HG02678 (cell line): Measurements from ENCODE around the gene SUSD6.
"Not testable (repeated sequence)": the region's sequence is repeated elsewhere in the genome, so short reads cannot be mapped to it uniquely, and the experiment has no call there.

Source experiments
- ATAC-seq: cut with Tn5 transposase; IDR thresholded peaks from one replicate; pipeline ENCODE4 v1.9.1; 2021; ENCODE audit warnings: mild to moderate bottlenecking, moderate library complexity; ENCODE audit not compliant: unreplicated experiment

Gene SUSD6

DNA sequence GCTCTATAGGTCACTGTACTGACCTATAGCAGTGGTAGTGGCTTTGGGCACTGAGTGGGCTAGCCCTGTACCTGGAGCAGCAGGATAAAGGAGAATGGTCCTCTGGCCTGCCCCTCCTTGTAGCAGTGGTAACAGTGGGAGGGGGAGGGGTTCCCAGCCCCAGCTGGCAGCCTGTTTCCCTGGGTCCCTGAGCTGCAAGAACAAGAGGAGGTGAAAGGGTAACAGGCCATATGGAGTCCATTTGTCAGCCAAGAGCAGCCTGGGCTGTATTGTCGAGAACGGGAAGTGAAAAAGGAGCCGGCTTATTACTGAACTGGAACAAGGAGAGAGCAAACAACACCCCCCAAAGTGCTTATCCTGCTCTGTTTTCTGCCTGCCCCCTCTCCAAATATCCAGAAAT, 81.7 kb downstream of the SUSD6 start:
- peak; percentile 60 for ATAC-seq

DNA sequence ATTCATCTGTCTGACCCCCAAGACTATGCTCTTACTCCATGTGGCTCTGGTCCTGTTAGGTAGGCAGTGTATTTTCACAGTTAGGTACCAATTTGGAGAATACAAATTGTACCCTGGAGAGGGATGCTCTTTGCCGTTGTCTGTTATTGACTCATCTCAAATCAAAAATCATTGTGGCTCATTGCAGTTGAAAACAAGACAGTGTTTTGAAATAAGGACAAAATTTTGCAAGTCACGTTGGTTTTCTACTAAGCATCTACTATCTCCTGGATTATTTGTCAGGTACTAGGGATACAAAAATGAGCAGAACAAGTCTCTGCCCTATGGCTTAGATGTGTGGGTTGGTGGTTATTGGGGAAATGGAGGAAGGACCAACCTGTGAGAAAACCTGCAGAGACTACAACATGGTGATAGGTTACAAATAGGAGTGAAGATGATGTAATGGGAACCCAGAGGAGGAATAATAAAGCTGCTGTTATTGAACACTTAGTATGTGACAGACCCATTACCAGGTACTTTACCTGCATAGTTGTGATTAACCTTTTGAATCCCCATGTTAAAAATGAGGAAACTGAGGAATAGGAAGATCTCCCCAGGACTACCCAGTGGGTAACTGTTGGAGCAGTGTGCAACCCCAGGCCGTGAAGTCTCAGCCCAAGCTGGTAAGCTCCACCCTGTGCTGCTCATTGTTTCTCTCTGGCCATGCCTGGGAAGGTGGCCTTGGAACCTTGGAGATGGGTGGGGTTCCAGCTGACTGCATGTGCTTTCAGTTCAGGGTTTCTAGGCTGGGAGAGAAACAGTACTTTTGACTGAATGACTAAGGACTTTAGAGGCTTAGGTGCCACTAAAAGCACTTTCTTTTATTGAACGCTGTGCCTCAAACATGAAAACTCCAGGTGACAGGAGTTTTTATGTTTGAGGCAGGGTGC, 82.7 kb downstream of the SUSD6 start:
- no peak for ATAC-seq

DNA sequence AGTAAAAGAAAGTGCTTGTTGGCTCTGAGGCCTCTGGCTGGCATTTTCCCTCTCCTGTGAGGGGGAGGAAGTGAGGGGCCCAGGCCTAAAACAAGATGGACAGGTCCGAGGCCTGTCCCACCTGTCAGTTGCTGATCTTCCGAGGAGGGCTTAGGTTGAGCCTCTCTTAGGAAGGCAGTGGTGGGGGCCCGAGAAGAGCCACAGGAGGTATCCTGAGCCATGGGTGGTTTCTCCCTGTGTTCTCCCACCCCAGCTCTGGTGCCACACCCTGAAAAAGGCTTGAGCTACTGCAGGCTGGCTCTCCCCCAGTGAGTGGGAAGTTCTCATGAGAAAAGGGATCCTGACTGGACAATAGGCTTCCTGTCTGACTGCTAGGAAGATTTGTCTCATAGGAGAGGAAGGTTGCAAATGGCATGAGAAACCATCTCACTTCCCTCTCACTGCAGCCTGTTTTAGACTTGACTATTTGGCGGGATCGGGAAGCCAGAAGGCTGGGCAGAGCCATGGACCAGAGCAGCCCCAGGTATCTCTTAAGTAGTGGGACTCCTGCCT, 83.4 kb downstream of the SUSD6 start:
- ATAC-seq = no peak

DNA sequence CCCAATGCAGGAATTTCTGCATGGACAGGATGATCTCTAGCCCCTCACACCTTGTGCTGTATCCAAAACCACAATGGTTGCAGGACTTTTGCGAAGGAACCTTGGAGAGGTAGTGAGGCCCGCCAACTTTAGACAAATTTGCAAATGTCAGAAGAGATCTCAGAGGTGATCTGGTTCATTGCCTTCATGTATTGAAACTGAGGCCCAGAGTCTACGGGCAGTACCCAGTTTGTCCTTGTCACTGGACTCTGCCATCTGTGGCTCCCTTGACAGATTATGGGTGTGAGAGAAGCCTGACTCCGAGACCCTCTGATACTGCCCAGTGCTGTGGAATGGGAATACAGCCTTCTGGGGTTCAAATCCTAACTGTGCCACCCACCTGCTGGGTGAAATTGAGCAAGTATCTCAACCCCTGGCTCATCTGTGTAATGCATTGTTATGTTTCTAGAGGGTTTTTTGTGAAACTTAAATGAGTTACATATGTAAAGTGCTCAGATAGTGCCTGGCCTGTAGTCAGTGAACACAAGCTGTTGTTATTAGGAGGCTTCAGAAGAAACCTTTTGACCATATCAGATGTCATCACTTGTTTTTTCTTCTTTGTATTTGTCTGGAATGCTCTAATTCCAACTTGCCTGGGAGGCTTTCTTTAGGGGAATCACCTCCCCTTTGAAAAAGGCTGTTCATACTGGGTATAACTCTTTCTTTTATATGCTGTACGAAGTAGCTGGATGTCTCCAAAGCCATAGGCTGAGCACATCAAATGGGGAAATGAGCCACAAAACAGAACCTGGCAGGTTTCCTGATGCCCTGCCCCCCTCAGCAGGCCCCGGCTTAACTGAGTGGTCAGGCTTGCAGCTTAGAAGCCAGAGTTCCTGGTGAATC, 84.2 kb downstream of the SUSD6 start:
- ATAC-seq = no peak

DNA sequence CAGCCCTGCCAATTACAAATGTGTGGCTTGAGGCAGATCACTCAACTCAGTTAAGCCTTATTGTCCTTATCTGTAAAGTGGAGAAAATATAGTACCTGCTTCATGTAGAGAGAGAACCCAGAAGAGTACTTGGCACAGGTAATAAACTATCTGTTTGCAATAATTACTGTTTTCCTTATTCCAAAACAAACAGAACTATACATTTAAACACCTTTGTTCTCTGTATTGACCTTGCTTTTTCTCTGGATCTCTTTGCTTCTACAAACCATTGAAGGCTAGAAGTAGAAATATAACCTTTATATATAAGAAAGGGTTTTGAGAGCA, 84.8 kb downstream of the SUSD6 start:
- ATAC-seq = no peak

DNA sequence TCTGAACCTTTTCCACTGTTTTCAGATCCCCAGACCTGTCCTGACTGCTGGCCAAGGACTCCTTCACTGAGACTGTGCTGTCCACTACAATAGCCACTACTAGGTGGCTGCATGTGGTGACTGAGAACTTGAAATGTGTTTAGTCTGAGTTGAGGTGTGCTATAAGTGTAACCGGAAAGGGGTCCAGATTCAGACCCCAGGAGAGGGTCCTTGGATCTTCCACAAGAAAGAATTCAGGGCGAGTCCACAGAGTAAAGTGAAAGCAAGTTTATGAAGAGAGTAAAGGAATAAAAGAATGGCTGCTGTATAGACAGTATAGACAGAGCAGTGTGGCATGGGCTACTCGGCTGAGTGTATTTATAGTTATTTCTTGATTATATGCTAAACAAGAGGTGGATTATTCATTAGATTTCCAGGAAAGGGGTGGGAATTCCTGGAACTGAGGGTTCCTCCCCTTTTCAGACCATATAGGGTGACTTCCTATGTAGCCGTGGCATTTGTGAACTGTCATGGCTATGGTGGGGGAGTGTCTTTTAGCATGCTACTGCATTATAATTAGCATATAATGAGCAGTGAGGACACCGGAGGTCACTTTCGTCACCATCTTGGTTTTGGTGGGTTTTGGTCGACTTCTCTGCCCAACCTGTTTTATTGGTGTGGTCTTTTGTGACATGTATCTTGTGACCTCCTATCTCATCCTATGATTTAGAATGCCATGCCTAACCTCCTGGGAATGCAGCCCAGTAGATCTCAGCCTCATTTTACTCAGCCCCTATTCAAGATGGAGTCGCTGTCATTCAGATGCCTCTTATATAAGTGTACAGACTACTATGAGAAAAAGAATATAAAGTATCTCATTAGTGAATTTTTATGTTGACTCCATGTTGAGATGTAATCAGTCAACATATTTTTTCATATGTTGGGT, 85.5 kb downstream of the SUSD6 start:
- ATAC-seq = no peak

DNA sequence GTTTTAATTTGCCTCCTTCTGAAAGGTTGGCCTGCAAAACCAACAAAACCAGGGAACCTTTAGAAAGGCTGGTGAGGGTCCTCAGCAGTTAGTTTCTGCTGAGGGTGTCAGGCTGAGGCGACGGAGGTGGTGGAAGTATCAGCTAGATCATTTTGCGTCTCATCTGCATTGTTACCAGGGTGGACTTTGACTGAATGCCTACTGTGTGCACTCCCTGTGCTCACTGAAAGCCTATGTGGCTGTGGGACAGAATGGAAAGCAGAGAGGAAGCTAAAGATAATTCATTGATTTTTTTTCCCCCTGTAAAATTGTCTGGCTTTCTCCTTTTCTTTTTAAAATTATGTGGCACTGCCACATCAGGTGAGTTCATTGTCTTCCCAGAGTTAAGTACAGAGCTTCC, 87.2 kb downstream of the SUSD6 start:
- no peak for ATAC-seq

DNA sequence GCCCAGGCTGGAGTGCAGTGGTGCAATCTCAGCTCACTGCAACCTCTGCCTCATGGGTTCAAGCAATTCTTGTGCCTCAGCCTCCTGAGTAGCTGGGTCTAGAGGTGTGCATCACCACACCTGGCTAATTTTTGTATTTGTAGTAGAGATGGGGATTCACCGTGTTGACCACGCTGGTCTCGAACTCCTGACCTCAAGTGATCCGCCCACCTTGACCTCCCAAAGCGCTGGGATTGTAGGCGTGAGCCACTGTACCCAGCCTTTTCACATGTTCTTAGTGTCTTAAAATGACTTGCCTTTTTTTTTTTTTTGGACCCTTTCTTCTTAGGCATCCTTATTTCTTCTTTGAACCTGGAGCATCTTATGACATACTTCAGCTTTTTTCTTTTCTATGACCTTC, 87.8 kb downstream of the SUSD6 start:
- ATAC-seq = not testable (repeated sequence)

DNA sequence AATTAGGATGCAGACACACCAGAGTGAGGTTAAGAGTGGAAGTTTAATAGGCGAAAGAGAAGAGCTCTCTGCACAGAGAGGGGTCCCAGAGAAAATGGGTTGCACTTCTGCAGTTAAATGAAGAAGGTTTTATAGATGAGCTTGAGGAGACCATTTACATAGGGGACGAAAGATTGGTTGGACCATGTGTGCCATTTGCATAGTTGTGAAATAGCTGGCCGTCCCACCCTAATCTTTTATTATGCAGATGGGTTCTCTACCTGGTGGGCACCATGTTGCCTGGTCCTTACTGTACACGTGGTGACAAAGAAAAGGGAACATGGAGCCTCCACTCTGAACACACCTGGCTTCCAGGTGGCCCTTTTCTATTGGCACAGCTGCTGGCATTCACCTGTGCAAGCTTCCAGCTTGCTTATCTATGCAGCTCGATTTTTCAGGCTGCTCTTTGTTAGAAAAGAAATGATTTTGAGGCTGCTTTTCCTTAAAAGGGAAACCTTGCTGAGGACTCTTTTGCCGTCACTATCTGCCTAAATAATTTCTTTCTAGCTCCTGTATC, 88.4 kb downstream of the SUSD6 start:
- ATAC-seq = no peak

DNA sequence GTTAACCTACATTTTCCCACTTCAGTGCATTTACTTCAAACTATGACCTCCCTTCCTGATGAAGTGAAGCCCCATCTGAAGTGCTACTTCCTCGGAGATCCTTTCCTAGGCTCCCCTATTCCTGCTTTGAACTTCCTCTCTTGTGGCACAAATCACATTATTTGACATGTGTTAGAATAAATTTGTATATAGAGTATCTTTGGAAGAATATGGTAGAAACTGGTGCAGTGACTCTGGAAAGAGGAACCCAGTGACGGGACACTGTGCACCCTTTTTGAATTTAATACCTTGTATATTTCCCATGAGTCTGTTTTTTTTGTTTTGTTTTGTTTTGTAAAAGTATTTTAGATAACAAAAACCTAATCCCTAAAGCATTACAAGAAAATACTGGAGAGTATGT, 89.2 kb downstream of the SUSD6 start:
- no peak for ATAC-seq

DNA sequence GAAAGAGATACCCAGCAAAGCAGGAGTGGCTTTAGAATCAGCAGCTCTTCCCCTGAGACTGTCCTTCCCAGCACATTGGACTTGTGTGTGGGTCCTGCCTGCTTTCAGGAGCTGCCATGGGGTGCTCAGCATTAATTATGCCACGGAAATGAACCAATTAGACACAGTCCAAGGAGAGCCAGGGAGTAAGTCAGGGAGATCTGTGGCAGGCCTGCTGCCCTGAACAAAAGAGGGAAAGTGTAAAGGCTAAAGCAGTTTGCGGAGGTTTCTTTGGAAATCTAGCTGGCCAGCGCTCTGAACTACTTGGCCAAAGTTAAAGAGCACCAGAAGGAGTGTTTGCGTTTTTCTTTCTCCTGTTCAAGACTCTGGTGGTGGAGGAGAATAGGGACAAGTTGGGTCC, 89.9 kb downstream of the SUSD6 start:
- ATAC-seq = no peak

DNA sequence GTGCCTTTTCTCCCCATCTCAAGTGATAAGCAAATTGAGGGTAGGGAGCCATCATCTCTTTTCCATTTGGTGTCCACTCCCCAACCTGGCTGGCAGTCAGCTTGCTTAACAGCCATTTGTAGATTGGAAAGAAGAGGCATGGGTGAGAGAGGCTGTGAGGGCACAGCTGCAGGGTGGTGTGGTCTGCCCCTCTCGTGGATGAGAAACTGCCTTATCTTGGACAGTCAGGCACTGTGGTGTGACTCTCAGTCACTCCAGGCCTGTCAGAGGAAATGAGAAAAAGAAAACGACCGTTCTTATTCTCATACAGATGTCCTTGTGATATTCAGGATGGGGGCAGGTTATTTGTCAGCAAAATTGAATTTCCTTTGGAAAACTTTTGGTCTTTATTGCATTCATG, 90.5 kb downstream of the SUSD6 start:
- ATAC-seq = peak; percentile 64

DNA sequence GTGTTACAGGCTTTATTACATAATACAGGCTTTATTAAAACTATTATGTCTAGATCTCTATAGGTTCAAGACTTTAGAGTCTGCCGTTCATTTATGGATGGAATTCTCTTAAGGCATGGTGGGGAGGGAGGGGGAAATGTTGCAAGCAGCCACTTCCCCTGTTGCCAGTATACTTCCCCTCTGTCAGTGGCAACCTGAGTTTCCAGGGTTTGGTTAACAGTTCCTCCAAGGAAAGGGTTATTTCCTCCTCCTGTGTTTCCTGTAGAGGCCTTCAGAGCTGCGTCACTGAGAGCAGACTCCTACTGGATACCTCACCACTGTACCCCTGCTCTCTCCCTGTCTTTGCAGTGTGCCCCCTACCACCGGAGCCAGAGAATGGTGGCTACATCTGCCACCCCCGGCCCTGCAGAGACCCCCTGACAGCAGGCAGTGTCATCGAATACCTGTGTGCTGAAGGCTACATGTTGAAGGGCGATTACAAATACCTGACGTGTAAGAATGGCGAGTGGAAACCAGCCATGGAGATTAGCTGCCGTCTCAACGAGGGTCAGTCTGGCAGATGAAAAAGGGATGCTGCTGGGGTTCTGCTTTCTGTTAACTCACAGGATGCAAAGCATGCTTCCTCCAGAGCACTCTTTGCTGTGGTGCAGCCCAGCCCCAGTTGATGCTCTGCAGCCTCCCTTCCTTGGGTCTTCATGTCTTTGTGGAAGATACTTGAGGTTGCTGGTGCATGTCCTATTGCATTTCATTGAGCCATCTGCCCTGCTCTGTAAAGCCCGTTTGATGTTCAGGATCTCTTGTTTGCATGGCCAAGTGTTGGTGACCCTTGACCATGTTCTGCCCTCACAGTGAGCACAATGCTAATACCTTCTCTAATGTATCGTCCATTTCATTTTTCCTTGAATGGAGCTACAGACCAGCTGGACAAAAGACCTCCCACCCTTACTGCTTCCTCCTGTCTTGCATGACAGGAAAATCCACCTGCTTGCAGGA, 91.9 kb downstream of the SUSD6 start:
- no peak for ATAC-seq

DNA sequence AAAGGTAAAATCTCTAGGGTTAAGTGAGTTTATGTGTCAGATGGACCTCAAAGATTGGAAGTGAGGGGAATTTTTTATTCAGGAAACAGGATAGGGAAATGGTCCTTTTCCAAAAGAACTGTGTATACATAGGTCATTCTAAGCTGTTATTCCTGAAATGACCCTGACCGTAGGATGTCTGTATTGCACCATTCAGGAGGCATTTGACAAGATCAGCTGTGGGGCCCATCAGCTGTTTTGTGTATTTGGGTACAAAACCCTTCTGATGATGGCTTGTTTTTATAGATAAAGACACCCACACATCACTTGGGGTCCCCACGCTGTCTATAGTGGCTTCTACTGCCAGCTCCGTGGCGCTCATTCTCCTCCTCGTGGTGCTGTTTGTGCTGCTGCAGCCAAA, 92.9 kb downstream of the SUSD6 start:
- no peak for ATAC-seq

DNA sequence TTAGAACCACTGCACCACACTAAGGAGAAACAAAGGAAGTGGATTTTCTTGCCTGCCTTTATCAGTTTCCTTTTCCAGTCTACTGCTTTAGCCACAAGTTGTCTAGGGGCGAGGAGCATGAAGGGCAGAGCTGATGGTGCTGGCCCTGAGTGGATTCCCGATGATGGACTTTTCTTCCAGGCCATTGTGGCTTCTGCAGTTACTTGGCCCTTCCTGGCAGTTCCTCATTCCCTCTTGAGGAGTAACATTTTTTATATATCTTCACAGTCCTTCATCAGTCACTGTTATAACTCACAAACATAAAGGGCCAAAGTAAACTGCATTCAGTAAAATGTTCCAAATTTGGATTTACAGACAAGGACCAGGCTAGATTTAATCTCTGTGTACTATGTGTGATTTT, 94.3 kb downstream of the SUSD6 start:
- ATAC-seq = no peak

DNA sequence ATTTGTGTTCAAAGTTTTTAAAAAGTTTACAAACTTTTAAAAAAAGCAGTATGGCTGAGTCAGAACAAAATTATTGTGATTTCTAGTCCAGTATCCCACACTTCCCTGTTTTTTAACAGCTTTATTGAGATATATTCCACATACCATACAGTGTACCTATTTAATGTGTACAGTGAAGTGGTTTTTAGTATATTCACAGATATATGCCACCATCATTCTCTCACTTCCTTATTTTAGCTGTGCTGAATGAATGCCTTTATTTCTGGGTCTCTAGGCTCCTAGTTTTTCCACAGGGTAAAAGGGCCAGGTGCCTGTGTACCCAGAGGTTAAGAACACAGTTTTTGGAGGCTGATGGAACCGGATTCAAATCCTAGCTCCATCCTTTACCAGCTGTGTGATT, 96.7 kb downstream of the SUSD6 start:
- no peak for ATAC-seq

DNA sequence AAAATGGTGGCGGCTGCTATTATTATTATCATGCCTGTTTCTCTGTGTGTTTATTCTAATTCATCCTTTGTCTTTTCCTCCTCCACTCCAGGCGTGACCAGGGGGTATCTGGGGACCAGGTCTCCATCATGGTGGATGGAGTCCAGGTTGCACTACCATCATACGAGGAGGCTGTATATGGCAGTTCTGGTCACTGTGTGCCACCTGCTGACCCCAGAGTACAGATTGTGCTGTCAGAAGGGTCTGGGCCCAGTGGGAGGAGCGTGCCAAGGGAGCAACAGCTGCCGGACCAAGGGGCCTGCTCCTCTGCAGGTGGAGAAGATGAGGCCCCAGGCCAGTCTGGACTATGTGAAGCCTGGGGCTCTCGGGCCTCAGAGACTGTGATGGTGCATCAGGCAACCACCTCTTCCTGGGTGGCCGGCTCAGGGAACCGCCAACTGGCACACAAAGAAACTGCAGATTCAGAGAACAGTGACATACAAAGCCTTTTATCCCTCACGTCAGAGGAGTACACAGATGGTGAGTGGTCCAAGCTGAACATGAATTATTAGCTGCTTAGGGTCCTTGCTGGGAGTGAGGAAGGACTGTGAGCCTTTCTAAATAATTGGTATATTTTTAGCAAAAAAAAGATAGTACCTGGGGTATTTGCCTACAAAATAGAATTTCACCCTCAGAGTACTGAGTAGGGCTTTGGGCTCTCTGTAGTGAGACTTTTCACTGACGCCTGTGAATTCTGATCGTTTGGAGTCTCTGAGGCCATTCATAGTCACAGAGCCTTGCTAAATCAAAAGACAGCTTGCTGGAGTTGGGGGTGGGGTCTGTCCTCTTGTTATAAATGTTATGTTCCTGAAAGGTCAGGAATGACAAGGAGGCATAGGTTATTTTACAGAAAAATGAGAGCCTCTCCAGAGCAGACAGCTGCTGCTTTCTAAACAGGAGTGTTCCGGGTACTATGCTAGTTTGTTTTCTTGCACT, 97.5 kb downstream of the SUSD6 start:
- no peak for ATAC-seq

DNA sequence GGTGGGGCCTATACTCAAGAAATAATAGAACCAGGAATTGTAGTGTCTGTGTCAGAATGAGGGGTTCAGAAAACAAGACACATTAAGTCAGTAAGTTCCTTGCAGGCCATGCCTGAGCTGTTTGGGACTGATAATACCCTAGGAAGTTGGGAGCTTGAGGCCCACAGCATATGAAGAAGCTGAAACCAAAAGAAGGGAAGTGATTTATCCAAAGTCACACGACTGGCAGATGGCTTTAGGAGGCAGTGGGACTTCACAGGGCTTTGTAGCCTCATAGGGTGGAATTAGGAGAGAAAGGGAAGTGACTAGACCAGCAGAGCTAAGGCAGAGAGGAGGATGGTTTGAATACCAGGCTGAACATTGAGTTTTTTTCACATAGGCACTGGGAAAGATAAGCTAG, 99.0 kb downstream of the SUSD6 start:
- ATAC-seq = no peak
